Fibroblast of lung (primary cell): ENCODE results near the gene CRIP3. TPM values are rescaled to one million over a fixed set of nuclear protein-coding genes. Genes with fewer than 3 reads are reported as not detected.

ENCODE experiments used
- DNase-seq, 2 donors: peaks; one replicate each; pipeline versions ENCODE4 v3.0.0 to v3.0.0-alpha.2; 2010; ENCODE audit warnings: low read depth in 2 of 2
- H2AFZ ChIP-seq: 2 replicates; pipeline ENCODE4 v1.5.1; 2012; ENCODE audit warnings: low read length, control low read depth, inconsistent platforms
- H3K27ac ChIP-seq: 2 replicates; pipeline ENCODE4 v1.5.1; 2011; ENCODE audit warnings: low read length, control low read depth; ENCODE audit not compliant: insufficient read depth
- H3K27me3 ChIP-seq: 2 replicates; pipeline ENCODE4 v1.5.1; 2011; ENCODE audit warnings: mild to moderate bottlenecking, low read length; ENCODE audit not compliant: control insufficient read depth, insufficient read depth
- H3K36me3 ChIP-seq: 2 replicates; pipeline ENCODE4 v1.5.1; 2011; ENCODE audit warnings: low read length; ENCODE audit not compliant: control insufficient read depth, insufficient read depth
- H3K4me1 ChIP-seq: 2 replicates; pipeline ENCODE4 v1.5.1; 2011; ENCODE audit warnings: low read length; ENCODE audit not compliant: control insufficient read depth, insufficient read depth; ENCODE audit errors: extremely low read depth
- H3K4me2 ChIP-seq: 2 replicates; pipeline ENCODE4 v1.5.1; 2011; ENCODE audit warnings: low read length, control low read depth; ENCODE audit not compliant: insufficient read depth; ENCODE audit errors: extremely low read depth
- H3K4me3 ChIP-seq, 4 experiments: fragments of 200-600 bp in 1 of 4; sonication (generic) in 1 of 4; replicated peaks in 1 of 4; 2 replicates each; pipeline ENCODE4 v1.5.1; 2011 to 2016; ENCODE audit warnings: low read length in 4 of 4, low read depth in 3 of 4, mild to moderate bottlenecking in 3 of 4, control low read depth in 2 of 4, inconsistent platforms in 1 of 4, mixed read lengths in 1 of 4; ENCODE audit not compliant: insufficient read depth in 1 of 4; ENCODE audit errors: control extremely low read depth in 1 of 4
- H3K79me2 ChIP-seq: 2 replicates; pipeline ENCODE4 v1.5.1; 2012; ENCODE audit warnings: mild to moderate bottlenecking, low read length, inconsistent platforms; ENCODE audit not compliant: control insufficient read depth, insufficient read depth
- H3K9ac ChIP-seq: 2 replicates; pipeline ENCODE4 v1.5.1; 2011; ENCODE audit warnings: mild to moderate bottlenecking, low read length, control low read depth; ENCODE audit not compliant: insufficient read depth
- H3K9me3 ChIP-seq: 2 replicates; pipeline ENCODE4 v1.5.1; 2012; ENCODE audit warnings: low read depth, low read length; ENCODE audit not compliant: control insufficient read depth, insufficient read depth
- H4K20me1 ChIP-seq: 2 replicates; pipeline ENCODE4 v1.5.1; 2011; ENCODE audit warnings: low read length; ENCODE audit not compliant: control insufficient read depth, insufficient read depth; ENCODE audit errors: extremely low read depth
- EZH2 ChIP-seq: IDR thresholded peaks from 2 replicates; pipeline ENCODE4 v1.5.1; 2012; ENCODE audit warnings: low read length, control low read depth, mild to moderate bottlenecking; ENCODE audit errors: missing control alignments
- polyA plus RNA-seq, 2 donors: library from polyadenylated mRNA; depleted of rRNA in 1 of 2; stranded (reverse) in 1 of 2; unstranded in 1 of 2; fragments of >200 nt; gene quantifications; 2 replicates each; pipeline ENCODE4 v1.2.1, GENCODE V29; 2011 to 2012; ENCODE audit warnings: missing spikeins in 1 of 2
- total RNA-seq: library from RNA; depleted of rRNA; stranded (reverse); fragments of >200 nt; gene quantifications from 2 replicates; pipeline ENCODE4 v1.2.1, GENCODE V29; 2014
- TF ChIP-seq, protein P1 (sequence below), 2 donors: IDR thresholded peaks in 1 of 2; conservative IDR thresholded peaks in 1 of 2; 1 replicate in 1 of 2; 2 replicates in 1 of 2; pipeline ENCODE4 v1.5.1; 2011 to 2012; ENCODE audit warnings: low read length in 2 of 2, control low read depth in 1 of 2, inconsistent platforms in 1 of 2, low read depth in 1 of 2, mild to moderate bottlenecking in 1 of 2

The CRIP3 gene
- total and polyA plus RNA-seq, 2 donors (not counting 1 experiment from before 2014, with no cell fraction given): not detected

DNA sequence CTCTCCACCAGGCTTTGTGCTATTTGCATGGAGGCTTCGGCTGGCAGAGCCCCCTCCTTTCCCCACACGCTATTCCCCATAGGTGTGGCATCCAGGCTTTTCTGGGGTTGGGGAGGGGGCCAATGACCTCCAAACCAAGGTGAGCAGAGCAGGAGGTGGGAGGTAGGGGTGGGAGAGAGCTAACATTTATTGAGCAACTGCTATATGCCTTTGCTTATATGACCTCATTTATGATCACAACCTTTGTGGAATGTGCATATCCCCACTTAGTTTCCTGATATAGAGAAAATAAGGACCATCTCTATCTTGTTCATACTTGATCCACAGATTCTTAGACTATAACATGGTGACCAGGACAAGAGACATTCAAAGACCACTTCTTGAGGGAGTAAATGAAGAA is 28.4 kb downstream of the CRIP3 start:
- no peak overlapping the region for H3K4me2 ChIP-seq
- no peak for DNase-seq
- no peaks in the 10 kb centered on the region for H3K79me2 ChIP-seq
- no peak overlapping the region for H3K9ac ChIP-seq
- H3K36me3 ChIP-seq: no peaks in the 10 kb centered on the region
- H3K27ac ChIP-seq: no peak overlapping the region
- no peaks in the 10 kb centered on the region for H4K20me1 ChIP-seq
- H3K27me3 ChIP-seq: peaks cover 3% of the 10 kb centered on the region
- H3K4me3 ChIP-seq: no peak overlapping the region
- no peaks in the 10 kb centered on the region for H3K9me3 ChIP-seq
- TF ChIP-seq, protein P1, sequence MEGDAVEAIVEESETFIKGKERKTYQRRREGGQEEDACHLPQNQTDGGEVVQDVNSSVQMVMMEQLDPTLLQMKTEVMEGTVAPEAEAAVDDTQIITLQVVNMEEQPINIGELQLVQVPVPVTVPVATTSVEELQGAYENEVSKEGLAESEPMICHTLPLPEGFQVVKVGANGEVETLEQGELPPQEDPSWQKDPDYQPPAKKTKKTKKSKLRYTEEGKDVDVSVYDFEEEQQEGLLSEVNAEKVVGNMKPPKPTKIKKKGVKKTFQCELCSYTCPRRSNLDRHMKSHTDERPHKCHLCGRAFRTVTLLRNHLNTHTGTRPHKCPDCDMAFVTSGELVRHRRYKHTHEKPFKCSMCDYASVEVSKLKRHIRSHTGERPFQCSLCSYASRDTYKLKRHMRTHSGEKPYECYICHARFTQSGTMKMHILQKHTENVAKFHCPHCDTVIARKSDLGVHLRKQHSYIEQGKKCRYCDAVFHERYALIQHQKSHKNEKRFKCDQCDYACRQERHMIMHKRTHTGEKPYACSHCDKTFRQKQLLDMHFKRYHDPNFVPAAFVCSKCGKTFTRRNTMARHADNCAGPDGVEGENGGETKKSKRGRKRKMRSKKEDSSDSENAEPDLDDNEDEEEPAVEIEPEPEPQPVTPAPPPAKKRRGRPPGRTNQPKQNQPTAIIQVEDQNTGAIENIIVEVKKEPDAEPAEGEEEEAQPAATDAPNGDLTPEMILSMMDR (conservative IDR thresholded peaks at IDR 0.05 in 1 of 2, IDR thresholded peaks at IDR 0.05 in 1 of 2; ENCODE audit: low read depth in 1 of 2, low read length in 2 of 2): no peak
- no peak for TF ChIP-seq EZH2
- no peak overlapping the region for H2AFZ ChIP-seq
- H3K4me1 ChIP-seq: no peaks in the 10 kb centered on the region

GRCh38 chr6:43278524-43279078 is 30.0 kb downstream of the CRIP3 start:
- H3K4me1 ChIP-seq: no peaks in the 10 kb centered on the region
- H3K27ac ChIP-seq: no peak overlapping the region
- no peak overlapping the region for H3K9ac ChIP-seq
- H3K27me3 ChIP-seq: peaks cover 17% of the 10 kb centered on the region
- no peaks in the 10 kb centered on the region for H3K79me2 ChIP-seq
- no peaks in the 10 kb centered on the region for H3K9me3 ChIP-seq
- H3K36me3 ChIP-seq: no peaks in the 10 kb centered on the region
- DNase-seq: peak in 1 of 2 donors; percentile 69
- no peak overlapping the region for H2AFZ ChIP-seq
- H3K4me3 ChIP-seq: no peak overlapping the region
- peak; percentile 51 for TF ChIP-seq EZH2
- TF ChIP-seq, protein P1 (conservative IDR thresholded peaks at IDR 0.05 in 1 of 2, IDR thresholded peaks at IDR 0.05 in 1 of 2; ENCODE audit: low read depth in 1 of 2, low read length in 2 of 2): no peak
- H3K4me2 ChIP-seq: no peak overlapping the region
- H4K20me1 ChIP-seq: no peaks in the 10 kb centered on the region

GRCh38 chr6:43277643-43278523 is 30.7 kb downstream of the CRIP3 start:
- Histone ChIP-seq H3K27me3 (peaks cover 24% of the 10 kb centered on the region), H3K9me3 (no peaks in the 10 kb centered on the region)

More at GRCh38 chr6:43277643-43278523, 30.7 kb downstream of the CRIP3 start:
- no peak overlapping the region for H3K27ac ChIP-seq
- H3K9ac ChIP-seq: no peak overlapping the region
- TF ChIP-seq, protein P1 (conservative IDR thresholded peaks at IDR 0.05 in 1 of 2, IDR thresholded peaks at IDR 0.05 in 1 of 2; ENCODE audit: low read depth in 1 of 2, low read length in 2 of 2): no peak
- TF ChIP-seq EZH2: no peak
- no peaks in the 10 kb centered on the region for H3K79me2 ChIP-seq
- no peak overlapping the region for H2AFZ ChIP-seq
- DNase-seq: peak in 1 of 2 donors; percentile 36
- no peak overlapping the region for H3K4me2 ChIP-seq
- H3K36me3 ChIP-seq: no peaks in the 10 kb centered on the region
- no peaks in the 10 kb centered on the region for H3K4me1 ChIP-seq
- no peaks in the 10 kb centered on the region for H4K20me1 ChIP-seq
- H3K4me3 ChIP-seq: no peak overlapping the region
